GM21367 (cell line): ENCODE measurements around the gene GFY.
"Not testable (repeated sequence)": the region's sequence is repeated elsewhere in the genome, so short reads cannot be mapped to it uniquely, and the experiment has no call there.

Source experiments
- ATAC-seq: cut with Tn5 transposase; IDR thresholded peaks from one replicate; pipeline ENCODE4 v1.9.1; 2021; ENCODE audit not compliant: unreplicated experiment

Gene GFY

DNA sequence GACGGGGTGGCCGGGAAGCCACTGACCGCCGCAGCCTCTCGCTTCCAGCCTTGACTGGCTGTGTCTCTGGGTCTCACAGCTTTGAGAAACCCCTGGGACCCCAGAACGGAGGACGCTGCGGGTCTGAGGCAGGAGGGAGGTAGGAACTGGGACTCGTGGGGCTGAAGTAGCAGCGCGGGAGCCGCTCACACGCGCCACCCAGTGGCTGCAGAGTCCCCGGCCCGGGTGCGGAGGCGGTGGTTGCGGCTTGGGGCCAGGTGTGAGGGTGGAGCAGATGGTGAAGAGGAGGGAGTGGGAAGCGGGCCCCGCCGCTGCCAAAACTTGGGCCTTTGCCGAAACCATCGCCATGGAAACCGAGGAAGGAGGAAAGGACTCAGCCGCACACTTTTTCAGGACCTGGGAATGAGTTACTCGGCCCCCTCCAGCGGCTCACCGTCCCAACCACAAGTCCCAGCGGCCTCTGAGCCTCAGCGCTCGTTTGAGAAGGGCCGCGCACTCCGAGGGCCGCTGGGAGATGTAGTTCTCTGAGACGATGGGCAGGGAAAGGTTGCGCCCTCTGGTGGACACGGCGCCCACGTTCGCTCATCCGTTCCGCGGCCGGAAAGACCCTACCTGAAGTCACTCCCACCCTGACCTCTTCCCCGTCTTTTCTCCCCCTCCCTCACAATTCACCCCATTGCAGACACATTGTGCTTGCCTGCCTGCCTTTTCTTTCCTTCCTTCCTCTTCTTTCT, 18.3 kb downstream of the GFY start:
- peak; percentile 52 for ATAC-seq

DNA sequence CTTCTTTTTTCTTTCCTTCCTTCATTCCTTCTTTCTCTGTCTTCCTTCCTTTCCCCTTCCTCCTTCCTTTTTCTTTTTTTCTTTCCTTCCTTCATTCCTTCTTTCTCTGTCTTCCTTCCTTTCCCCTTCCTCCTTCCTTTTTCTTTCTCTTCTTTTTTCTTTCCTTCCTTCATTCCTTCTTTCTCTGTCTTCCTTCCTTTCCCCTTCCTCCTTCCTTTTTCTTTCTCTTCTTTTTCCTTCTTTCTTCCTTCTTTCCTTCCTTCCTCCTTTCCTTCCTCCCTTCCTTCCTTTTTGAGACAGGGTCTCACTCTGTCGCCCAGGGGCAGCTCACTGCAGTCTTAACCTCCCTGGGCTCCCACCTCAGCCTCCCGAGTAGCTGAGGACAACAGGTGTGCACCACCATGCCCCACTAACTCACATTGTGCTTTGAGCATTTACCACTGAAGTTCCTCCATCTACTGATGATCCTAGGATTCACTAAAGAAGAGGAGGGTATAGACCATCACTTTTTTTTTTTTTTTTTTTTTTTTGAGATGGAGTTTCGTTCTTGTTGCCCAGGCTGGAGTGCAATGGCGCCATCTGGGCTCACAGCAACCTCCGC, 19.0 kb downstream of the GFY start:
- ATAC-seq: not testable (repeated sequence)

DNA sequence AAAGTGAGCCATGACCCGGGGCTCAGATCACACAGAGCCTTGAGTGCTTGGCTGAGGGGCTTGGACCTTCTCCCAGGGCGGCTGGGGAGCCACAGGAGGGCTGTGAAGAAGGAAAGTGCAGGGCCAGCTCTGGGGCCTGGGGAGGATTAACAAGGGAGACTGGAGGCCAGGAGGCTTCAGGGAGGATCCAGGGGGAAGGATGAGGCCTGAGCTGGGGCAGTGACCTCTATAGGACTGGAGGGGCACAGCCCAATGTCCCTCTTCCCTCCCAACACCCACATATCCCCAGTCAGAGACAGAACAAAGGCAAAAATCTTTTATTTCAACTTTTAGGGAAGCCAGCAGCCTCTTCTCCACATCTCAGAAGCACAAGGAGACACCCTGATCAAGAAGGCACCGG, 20.8 kb downstream of the GFY start:
- no peak for ATAC-seq

DNA sequence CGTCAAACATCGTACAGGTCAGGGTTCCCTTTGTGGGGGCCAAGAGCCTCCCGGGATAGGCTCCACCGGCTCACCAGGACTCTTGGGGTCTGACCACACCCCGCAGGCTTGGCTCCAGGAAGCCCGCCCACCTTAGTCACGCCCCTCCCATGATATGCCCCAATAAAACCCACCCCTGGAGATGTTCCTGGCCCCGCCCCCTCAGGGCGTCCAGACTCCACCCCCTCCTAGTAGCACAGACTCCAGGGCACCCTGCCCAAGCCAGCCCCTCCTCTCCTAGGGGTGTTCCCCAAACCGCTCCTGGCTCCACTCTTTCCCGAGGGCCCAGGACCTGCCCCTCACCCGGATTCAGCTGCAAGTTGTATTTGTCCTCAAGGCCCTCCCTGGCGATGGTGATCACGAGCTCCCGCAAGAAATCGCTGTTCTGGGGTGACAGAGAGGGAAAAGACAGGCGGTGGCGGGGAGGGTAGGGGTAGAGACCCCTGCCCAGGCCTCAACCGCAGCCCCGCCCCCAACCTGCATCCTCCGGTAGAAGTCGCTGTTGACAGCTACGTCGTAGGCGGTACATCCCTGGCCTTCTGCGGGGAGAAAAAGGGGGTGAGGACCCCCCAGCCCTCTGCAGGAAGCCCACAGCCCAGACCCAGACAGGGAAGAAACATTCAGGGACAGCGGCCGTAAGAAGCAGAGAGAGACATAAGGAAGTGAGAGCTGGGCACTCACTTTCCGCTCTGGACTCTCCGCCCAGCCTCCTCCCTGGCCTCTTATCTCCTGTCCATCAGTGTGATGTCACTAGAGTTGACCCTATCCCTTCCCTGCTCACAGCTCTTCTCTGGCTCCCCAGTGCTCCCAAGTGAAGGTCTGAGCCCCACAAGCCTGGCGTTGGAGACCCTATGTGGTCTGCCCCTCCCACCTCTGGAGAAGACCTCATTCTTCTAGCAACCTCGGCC, 22.6 kb downstream of the GFY start:
- ATAC-seq: no peak

DNA sequence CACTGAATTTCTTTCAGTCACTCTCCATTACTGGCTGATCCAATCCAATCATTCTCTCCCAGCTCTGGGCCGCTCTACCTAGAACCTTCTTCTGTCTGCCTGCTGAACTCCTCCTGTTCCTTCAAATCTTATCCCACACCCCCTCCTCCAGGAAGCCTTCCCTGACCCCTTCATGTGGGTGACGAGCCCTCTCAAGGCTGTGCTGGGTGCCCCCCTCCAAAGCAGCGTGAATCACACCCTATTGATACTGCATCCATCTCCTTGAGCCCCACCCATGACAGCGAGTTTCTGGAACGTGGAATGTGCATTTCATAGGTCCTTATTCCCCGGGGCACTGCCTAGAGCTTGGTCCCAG, 23.2 kb downstream of the GFY start:
- no peak for ATAC-seq

DNA sequence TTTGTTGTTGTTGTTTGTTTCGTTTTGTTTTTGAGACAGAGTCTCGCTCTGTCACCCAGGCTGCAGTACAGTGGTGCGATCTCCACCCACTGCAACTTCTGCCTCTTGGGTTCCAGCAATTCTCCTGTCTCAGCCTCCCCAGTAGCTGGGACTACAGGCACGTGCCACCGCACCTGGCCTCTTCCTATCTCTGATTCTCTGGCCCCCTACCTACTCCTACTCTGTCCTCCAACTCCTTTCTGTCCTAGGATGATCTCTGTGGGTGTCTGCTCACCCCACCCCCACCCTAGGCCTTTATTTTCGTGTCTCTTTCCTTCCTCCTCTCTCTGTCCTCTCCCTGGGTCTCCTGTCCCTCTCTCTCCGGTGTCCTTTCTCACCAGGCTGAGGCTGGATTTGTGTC, 25.2 kb downstream of the GFY start:
- no peak for ATAC-seq

DNA sequence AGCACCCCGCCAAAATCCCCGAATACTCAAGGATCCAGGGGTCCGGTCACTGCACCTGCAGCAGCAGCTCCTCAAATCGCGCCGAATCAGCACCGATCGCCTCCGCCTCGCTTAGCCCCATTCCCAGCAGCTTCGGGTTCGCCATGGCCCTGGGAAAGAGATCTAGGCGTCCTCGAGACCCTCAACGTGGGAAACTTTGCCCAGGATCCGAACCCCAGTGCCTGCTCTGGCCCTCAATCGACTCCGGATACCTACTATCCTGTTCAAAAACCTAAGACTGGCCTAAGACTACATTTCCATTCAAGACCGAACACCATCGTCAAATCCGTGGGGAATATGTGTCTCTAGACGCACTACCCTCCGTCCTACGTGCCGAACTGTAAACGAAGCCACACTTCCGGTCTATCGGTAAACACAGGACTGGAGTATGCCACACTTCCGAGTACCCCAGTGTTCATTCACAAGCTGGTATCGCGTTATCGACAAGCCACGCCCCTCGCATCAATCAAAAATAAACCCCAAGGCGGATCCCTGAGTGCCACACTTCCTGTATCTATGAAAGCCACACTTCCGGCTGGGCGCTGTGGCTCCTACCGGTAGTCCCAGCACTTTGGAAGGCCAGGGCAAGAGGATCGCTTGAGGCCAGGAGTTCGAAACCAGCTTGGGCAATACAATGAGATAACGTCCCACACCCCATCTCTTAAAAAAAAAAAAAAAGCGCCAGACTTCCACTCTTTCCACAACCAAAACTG, 26.4 kb downstream of the GFY start, which contains the start of gene PIH1D1:
Gene PIH1D1 (minus strand): TSS at position 385 of the 752 bp plus-strand sequence. CDS start 240 bp downstream, at position 145.
- ATAC-seq: peak; percentile 46

GRCh38 chr19:49453013-49453756, 28.0 kb downstream of the GFY start, which contains the start of gene ALDH16A1:
TSS of gene ALDH16A1 (plus strand) at chr19:49453225. CDS start at chr19:49453332, 107 bp downstream.
- peak; percentile 79 for ATAC-seq

DNA sequence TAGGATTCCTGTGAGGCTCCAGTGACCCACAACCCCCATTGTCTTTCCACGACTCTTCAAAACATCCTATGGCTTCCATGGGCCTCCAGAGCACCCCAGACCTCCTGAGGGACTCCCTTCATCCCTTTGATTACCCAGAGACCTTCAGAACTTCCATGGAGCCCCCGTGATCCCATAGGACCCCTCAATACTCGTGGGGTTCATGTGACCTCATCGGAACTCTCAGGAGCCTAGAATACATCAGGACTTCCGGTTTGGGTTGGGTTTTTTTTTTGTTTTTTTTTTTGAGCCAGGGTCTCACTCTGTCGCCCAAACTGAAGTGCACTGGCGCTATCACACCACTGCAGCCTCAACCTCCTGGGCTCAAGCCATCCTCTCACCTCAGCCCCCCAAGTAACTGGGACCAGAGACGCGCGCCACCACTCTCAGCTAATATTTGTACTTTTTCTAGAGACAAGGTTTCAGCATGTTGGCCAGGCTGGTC, 28.6 kb downstream of the GFY start:
- ATAC-seq: no peak

GRCh38 chr19:49455773-49456172, 30.6 kb downstream of the GFY start:
- no peak for ATAC-seq

DNA sequence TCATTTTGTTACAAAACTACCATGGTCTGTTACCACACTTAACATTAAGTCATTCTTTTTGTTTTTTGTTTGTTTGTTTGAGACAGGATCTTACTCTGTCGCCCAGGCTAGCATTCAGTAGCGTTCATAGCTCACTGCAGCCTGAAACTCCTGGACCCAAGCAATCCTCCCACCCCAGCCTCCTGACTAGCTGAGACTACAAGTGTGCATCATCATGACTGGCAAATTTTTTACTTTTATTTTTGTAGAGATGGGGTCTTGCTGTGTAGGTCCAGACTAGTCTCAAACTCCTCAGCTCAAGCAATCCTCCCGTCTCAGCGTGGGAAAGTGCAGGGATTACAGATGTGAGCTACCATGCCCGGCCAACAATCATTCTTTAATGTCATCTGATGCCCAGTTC, 31.1 kb downstream of the GFY start:
- no peak for ATAC-seq

GRCh38 chr19:49458567-49458903, 33.3 kb downstream of the GFY start:
- ATAC-seq: no peak

- no peak for ATAC-seq
Measured at GRCh38 chr19:49459388-49459787, 34.2 kb downstream of the GFY start.

- not testable (repeated sequence) for ATAC-seq
Measured at GRCh38 chr19:49461130-49461529, 35.9 kb downstream of the GFY start.

GRCh38 chr19:49461656-49462055, 36.5 kb downstream of the GFY start:
- no peak for ATAC-seq

DNA sequence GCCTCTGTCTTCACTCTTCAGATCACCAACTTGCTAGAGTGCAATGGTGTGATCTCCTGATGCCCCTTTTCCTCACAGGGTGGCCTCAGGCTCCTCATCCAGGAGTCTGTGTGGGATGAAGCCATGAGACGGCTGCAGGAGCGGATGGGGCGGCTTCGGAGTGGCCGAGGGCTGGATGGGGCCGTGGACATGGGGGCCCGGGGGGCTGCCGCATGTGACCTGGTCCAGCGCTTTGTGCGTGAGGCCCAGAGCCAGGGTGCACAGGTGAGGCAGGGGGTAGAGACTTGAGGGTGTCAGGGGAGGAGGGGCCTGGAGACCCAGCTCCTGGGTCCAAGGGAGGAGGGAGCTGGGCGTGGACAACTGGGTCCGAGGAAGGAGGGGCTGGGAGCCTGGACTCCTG, 37.3 kb downstream of the GFY start:
- no peak for ATAC-seq

DNA sequence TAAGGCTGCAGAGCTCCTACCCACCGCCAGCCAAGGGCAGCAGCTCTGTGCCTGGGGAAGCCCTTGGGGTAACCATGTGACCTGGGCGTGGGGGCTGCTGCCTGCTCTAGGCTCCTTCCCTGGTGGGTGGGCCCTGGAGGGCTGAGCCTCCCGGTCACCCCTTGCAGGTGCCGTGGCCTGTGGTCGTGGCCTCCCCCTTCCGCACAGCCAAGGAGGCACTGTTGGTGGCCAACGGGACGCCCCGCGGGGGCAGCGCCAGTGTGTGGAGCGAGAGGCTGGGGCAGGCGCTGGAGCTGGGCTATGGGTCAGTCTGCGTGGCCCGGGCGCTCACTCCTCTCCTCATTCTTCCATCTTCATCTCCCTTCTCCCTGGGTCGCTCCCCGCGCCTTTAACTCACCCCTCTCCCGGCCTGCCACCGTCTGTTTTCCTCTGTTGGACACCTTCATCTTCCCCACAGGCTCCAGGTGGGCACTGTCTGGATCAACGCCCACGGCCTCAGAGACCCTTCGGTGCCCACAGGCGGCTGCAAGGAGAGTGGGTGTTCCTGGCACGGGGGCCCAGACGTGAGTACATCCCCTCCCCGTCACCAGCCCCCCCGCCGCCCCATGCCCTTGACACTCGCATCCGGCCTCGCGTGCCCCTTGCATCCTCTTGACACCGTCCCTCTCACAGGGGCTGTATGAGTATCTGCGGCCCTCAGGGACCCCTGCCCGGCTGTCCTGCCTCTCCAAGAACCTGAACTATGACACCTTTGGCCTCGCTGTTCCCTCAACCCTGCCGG, 39.0 kb downstream of the GFY start:
- ATAC-seq: no peak

DNA sequence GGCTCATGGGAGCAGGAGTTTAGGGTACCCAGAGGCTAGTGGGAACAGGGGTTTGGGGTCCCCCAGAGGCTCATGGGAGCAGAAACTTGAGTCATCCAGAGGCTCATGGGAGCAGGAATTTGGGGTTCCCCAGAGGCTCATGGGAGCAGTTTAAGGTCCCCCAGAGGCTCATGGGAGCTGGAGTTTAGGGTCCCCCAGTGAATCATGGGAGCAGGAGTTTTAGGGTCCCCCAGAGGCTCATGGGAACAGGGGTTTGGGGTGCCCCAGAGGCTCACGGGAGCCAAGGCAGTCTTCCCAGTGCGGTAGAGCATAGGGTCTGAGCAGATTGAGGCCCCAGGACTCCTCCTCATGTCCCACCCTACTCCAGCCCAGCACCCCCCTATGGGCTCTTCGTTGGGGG, 40.2 kb downstream of the GFY start:
- ATAC-seq: no peak

DNA sequence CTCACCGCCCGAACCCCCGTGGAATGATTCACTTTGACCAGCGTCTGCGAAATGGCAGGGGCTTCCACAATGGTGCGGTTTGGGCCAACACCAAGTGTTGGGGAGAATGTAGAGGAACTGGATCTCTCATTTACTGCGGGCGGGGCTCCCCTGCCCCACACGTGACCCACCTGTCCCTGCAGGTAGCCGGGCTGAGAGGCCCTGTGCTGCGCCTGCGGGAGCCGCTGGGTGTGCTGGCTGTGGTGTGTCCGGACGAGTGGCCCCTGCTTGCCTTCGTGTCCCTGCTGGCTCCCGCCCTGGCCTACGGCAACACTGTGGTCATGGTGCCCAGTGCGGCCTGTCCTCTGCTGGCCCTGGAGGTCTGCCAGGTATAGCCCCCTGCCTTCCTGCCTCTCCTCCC, 43.0 kb downstream of the GFY start:
- no peak for ATAC-seq
